Measurements from ENCODE around the gene FKBP5.

Gene FKBP5

GRCh38 chr6:35678814-35679213, 9.9 kb downstream of the FKBP5 start:
- H3K27me3 ChIP-seq (ENCODE audit: insufficient read depth, poor library complexity, severe bottlenecking): no peaks in the 10 kb centered on the region
- peaks cover 90% of the 10 kb centered on the region for H3K36me3 ChIP-seq (ENCODE audit: low read depth)
- no peak overlapping the region for H3K4me3 ChIP-seq (ENCODE audit: severe bottlenecking)
- no peak for TF ChIP-seq CTCF (IDR thresholded peaks at IDR 0.05; ENCODE audit: poor library complexity, severe bottlenecking)
- no peak for ATAC-seq (ENCODE audit: low read depth)
- H3K4me1 ChIP-seq (ENCODE audit: insufficient read depth, poor library complexity, severe bottlenecking): peaks cover 56% of the 10 kb centered on the region
- no peaks in the 10 kb centered on the region for H3K9me3 ChIP-seq (ENCODE audit: severe bottlenecking)
- H3K27ac ChIP-seq (ENCODE audit: poor library complexity, severe bottlenecking): peak overlapping the region; percentile 56
- no peak for DNase-seq (ENCODE audit: low spot score)

- Histone ChIP-seq H3K27ac (ENCODE audit: poor library complexity, severe bottlenecking) (peak overlapping the region; percentile 56), H3K27me3 (ENCODE audit: insufficient read depth, poor library complexity, severe bottlenecking) (no peaks in the 10 kb centered on the region), H3K9me3 (ENCODE audit: severe bottlenecking) (no peaks in the 10 kb centered on the region), H3K4me3 (ENCODE audit: severe bottlenecking) (no peak overlapping the region), H3K36me3 (ENCODE audit: low read depth) (peaks cover 90% of the 10 kb centered on the region), H3K4me1 (ENCODE audit: insufficient read depth, poor library complexity, severe bottlenecking) (peaks cover 56% of the 10 kb centered on the region)
- peak; percentile 52; the same call in 2 of the 3 replicates for ATAC-seq (ENCODE audit: low read depth)
- no peak for TF ChIP-seq CTCF (IDR thresholded peaks at IDR 0.05; ENCODE audit: poor library complexity, severe bottlenecking)
- DNase-seq (ENCODE audit: low spot score): no peak
Observed at GRCh38 chr6:35678021-35678654, 10.6 kb downstream of the FKBP5 start.

- H3K27ac ChIP-seq (ENCODE audit: poor library complexity, severe bottlenecking): peak overlapping the region; percentile 56
- no peak for TF ChIP-seq CTCF (IDR thresholded peaks at IDR 0.05; ENCODE audit: poor library complexity, severe bottlenecking)
Observed at GRCh38 chr6:35677456-35677855, 11.3 kb downstream of the FKBP5 start.

GRCh38 chr6:35675871-35676459, 12.8 kb downstream of the FKBP5 start:
- Histone ChIP-seq H3K4me1 (ENCODE audit: insufficient read depth, poor library complexity, severe bottlenecking) (peaks cover 49% of the 10 kb centered on the region), H3K27me3 (ENCODE audit: insufficient read depth, poor library complexity, severe bottlenecking) (no peaks in the 10 kb centered on the region), H3K27ac (ENCODE audit: poor library complexity, severe bottlenecking) (peak overlapping the region; percentile 13), H3K4me3 (ENCODE audit: severe bottlenecking) (no peak overlapping the region), H3K36me3 (ENCODE audit: low read depth) (peaks cover 84% of the 10 kb centered on the region), H3K9me3 (ENCODE audit: severe bottlenecking) (no peaks in the 10 kb centered on the region)
- TF ChIP-seq CTCF (IDR thresholded peaks at IDR 0.05; ENCODE audit: poor library complexity, severe bottlenecking): no peak
- no peak for ATAC-seq (ENCODE audit: low read depth)
- no peak for DNase-seq (ENCODE audit: low spot score)

More at GRCh38 chr6:35677456-35677855, 11.3 kb downstream of the FKBP5 start:
- Histone ChIP-seq H3K9me3 (ENCODE audit: severe bottlenecking) (no peaks in the 10 kb centered on the region), H3K4me1 (ENCODE audit: insufficient read depth, poor library complexity, severe bottlenecking) (peaks cover 53% of the 10 kb centered on the region), H3K36me3 (ENCODE audit: low read depth) (peaks cover 91% of the 10 kb centered on the region), H3K4me3 (ENCODE audit: severe bottlenecking) (no peak overlapping the region), H3K27me3 (ENCODE audit: insufficient read depth, poor library complexity, severe bottlenecking) (no peaks in the 10 kb centered on the region)
- DNase-seq (ENCODE audit: low spot score): no peak
- no peak for ATAC-seq (ENCODE audit: low read depth)

- DNase-seq (ENCODE audit: low spot score): no peak
- Histone ChIP-seq H3K9me3 (ENCODE audit: severe bottlenecking) (no peaks in the 10 kb centered on the region), H3K27me3 (ENCODE audit: insufficient read depth, poor library complexity, severe bottlenecking) (no peaks in the 10 kb centered on the region), H3K27ac (ENCODE audit: poor library complexity, severe bottlenecking) (peak overlapping the region; percentile 13), H3K4me1 (ENCODE audit: insufficient read depth, poor library complexity, severe bottlenecking) (peaks cover 61% of the 10 kb centered on the region), H3K36me3 (ENCODE audit: low read depth) (peaks cover 84% of the 10 kb centered on the region), H3K4me3 (ENCODE audit: severe bottlenecking) (no peak overlapping the region)
- no peak for ATAC-seq (ENCODE audit: low read depth)
- TF ChIP-seq CTCF (IDR thresholded peaks at IDR 0.05; ENCODE audit: poor library complexity, severe bottlenecking): no peak
Observed at GRCh38 chr6:35674594-35674993, 14.1 kb downstream of the FKBP5 start.

All from RWPE2 (cell line).